B cell (primary cell): ENCODE results near the gene IL19.

Experiments
- EZH2 ChIP-seq: IDR thresholded peaks from 2 replicates; pipeline ENCODE4 v1.6.1; 2012; ENCODE audit warnings: borderline replicate concordance, low read depth, mild to moderate bottlenecking, moderate library complexity, low read length; ENCODE audit not compliant: insufficient read depth, poor library complexity, severe bottlenecking
- TF ChIP-seq, protein P1 (sequence below): fragments of 200-600 bp; IDR thresholded peaks from one replicate; pipeline ENCODE4 v1.8.0; 2022; ENCODE audit warnings: antibody characterized with exemption, mild to moderate bottlenecking

DNA sequence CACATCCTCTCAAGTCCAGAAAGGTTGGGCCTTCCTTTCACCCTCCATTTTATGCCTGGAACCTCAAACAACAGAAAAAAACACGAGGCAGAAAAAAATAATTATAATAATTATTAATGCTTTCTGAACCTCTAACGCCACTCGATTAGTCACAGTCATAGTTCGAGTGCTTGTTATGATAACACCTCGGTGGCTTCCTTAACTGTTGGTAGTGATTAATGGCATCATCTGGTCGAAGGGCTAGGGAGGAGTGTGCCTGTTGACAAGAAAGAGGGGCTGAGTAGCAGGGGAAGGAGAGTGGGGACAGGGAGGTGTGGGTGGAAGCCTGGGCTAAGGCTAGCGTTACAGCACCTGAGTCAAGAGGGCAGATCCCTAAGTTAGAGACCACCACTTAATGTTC, 23.0 kb downstream of the IL19 start:
- TF ChIP-seq, protein P1, sequence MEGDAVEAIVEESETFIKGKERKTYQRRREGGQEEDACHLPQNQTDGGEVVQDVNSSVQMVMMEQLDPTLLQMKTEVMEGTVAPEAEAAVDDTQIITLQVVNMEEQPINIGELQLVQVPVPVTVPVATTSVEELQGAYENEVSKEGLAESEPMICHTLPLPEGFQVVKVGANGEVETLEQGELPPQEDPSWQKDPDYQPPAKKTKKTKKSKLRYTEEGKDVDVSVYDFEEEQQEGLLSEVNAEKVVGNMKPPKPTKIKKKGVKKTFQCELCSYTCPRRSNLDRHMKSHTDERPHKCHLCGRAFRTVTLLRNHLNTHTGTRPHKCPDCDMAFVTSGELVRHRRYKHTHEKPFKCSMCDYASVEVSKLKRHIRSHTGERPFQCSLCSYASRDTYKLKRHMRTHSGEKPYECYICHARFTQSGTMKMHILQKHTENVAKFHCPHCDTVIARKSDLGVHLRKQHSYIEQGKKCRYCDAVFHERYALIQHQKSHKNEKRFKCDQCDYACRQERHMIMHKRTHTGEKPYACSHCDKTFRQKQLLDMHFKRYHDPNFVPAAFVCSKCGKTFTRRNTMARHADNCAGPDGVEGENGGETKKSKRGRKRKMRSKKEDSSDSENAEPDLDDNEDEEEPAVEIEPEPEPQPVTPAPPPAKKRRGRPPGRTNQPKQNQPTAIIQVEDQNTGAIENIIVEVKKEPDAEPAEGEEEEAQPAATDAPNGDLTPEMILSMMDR = no peak
- TF ChIP-seq EZH2 = no peak
